ENCODE data around the gene STAG1.
A peak's percentile ranks its signal among the peaks of the same experiment; 100 is the strongest.

- TF ChIP-seq, protein P1, sequence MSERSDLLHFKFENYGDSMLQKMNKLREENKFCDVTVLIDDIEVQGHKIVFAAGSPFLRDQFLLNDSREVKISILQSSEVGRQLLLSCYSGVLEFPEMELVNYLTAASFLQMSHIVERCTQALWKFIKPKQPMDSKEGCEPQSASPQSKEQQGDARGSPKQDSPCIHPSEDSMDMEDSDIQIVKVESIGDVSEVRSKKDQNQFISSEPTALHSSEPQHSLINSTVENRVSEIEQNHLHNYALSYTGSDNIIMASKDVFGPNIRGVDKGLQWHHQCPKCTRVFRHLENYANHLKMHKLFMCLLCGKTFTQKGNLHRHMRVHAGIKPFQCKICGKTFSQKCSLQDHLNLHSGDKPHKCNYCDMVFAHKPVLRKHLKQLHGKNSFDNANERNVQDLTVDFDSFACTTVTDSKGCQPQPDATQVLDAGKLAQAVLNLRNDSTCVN (CRISPR knock-in tag; IDR thresholded peaks at IDR 0.05; ENCODE audit: borderline replicate concordance) = no peak
- TF ChIP-seq POLR2AphosphoS5 (IDR thresholded peaks at IDR 0.05; ENCODE audit: low read depth, low read length) (no peak), CHD2 (IDR thresholded peaks at IDR 0.05; ENCODE audit: low read depth, low read length) (no peak), CTCF (CRISPR knock-in tag; IDR thresholded peaks at IDR 0.05) (no peak), ZNF570 (CRISPR knock-in tag; IDR thresholded peaks at IDR 0.05; ENCODE audit: borderline replicate concordance) (no peak), POLR2A (IDR thresholded peaks at IDR 0.05; ENCODE audit: insufficient read depth in 1 of 2, low read depth in 2 of 2, low read length in 2 of 2) (no peak), ZNF10 (CRISPR knock-in tag; IDR thresholded peaks at IDR 0.05; ENCODE audit: borderline replicate concordance, low read depth) (no peak), ATF7 (IDR thresholded peaks at IDR 0.05) (no peak), ATF7 (CRISPR knock-in tag; IDR thresholded peaks at IDR 0.05) (no peak), EP300 (IDR thresholded peaks at IDR 0.05; ENCODE audit: low read depth in 2 of 2, low read length in 2 of 2) (no peak), EP300 (CRISPR knock-in tag; IDR thresholded peaks at IDR 0.05; ENCODE audit: borderline replicate concordance) (no peak), SP5 (CRISPR knock-in tag; IDR thresholded peaks at IDR 0.05; ENCODE audit: borderline replicate concordance, low read depth) (peak; percentile 14; the same call in 1 of the 2 replicates)
Measured at GRCh38 chr3:136632625-136633081, 119.5 kb downstream of the STAG1 start.

Measured in HepG2 (cell line).